ENCODE results near the gene SAMD8. TPM values are rescaled to one million over a fixed set of nuclear protein-coding genes. Genes with fewer than 3 reads are reported as not detected.

SAMD8 gene
- total and polyA plus RNA-seq, 2 of the 8 experiments (the other 6 are each of a cell fraction or from before 2014, with no cell fraction given): 11.7 to 20.9 TPM

DNA sequence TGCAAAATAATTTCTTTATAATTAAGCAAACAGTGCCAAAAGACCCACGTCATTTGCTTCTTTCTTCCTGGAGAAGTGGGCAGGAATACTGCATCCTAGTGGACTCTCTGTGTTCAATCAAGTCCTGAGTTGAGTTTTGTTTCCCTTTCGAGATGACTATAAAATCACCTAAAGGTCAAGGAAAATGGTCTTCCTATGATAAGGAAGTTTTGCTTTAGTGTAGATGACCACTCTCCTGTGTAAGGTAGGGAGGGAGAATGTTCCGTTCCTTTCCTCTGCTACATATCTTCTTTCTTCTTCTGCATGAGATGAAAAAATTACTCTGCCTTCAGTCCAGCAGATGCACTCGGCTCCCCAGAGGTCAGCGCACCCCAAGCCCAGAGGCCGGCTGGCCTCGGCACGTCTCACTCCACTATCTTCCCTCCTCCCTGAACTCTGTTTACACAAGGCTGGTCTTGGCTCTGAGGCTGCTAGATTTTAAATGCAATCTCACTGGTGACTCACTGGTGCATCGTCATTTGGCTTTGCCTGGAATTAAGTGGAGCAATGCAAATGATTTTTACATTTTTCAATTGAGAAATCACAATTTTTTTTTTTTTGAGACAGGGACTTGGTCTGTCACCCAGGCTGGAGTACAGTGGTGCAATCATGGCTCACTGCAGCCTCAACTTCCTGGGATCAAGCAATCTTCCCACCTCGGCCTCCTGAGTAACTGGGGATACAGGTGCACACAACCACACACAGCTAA is 80.5 kb downstream of the SAMD8 start:
- no peak overlapping the region for H2BK15ac ChIP-seq (ENCODE audit: low read length)
- no peak overlapping the region for H4K91ac ChIP-seq (replicated peaks; ENCODE audit: insufficient read length, low read length)
- H3K23me2 ChIP-seq (ENCODE audit: low read depth, low read length): no peaks in the 10 kb centered on the region
- no peak overlapping the region for H3K27ac ChIP-seq (ENCODE audit: low read depth, low read length)
- no peak overlapping the region for H3K14ac ChIP-seq (ENCODE audit: insufficient read length)
- DNase-seq (ENCODE audit: low read depth in 1 of 2, low spot score in 2 of 2) (no peak), FAIRE-seq (no peak)
- TF ChIP-seq FOSL1 (IDR thresholded peaks at IDR 0.05; ENCODE audit: insufficient read depth, low read depth, low read length) (no peak), PHF8 (conservative IDR thresholded peaks at IDR 0.05; ENCODE audit: low read depth, low read length) (no peak), ZNF274 (IDR thresholded peaks at IDR 0.05; ENCODE audit: borderline replicate concordance, extremely low read depth, low read length) (no peak)
- H3K4me2 ChIP-seq (ENCODE audit: insufficient read depth in 1 of 2, low read depth in 2 of 2, low read length in 2 of 2): no peak overlapping the region
- no peaks in the 10 kb centered on the region for H3K79me1 ChIP-seq (ENCODE audit: low read depth, low read length)
- H3K4me1 ChIP-seq (replicated peaks in 1 of 4; ENCODE audit: control insufficient read depth in 3 of 4, insufficient read depth in 4 of 4, low read length in 3 of 4): peaks cover 0 to 10% (median 7%) of the 10 kb centered on the region in 4 experiments; a peak in 4 of 7 replicates
- 86% methylated on average over 10 of the region's 10 CpGs; no CpG with 5 or more reads in 1 of the 2 experiments for WGBS, 2 experiments (ENCODE audit: extremely low coverage in 1 of 2, insufficient coverage in 1 of 2, insufficient read length in 1 of 2, insufficient replicate concordance in 2 of 2, low coverage in 1 of 2, low lambda C conversion rate in 2 of 2, missing lambda C conversion rate in 1 of 2)
- no peaks in the 10 kb centered on the region for H4K20me1 ChIP-seq (replicated peaks in 1 of 2; ENCODE audit: control insufficient read depth in 1 of 2, insufficient read depth in 2 of 2, low read length in 2 of 2)
- H3K27me3 ChIP-seq (replicated peaks in 1 of 4; ENCODE audit: control insufficient read depth in 3 of 4, extremely low read depth in 1 of 4, insufficient read depth in 3 of 4, low read length in 3 of 4): no peaks in the 10 kb centered on the region
- CTCF ChIA-PET (ENCODE audit: partially characterized antibody): interaction anchor here (2.3 to 10.5 kb wide), 3 partner anchors 16 to 40 kb away, joined by 7 to 209 read pairs (median 15); partner anchors contain the start of genes COMTD1 and VDAC2
- POLR2A ChIA-PET (ENCODE audit: partially characterized antibody): interaction anchor here (1.0 to 36.7 kb wide), 3 partner anchors 12 to 36 kb away, joined by 3 to 801 read pairs (median 34); partner anchors contain the start of genes COMTD1 and VDAC2
- H2AFZ ChIP-seq (ENCODE audit: low read length): no peak overlapping the region
- no peak overlapping the region for H4K5ac ChIP-seq (ENCODE audit: insufficient read length, low read depth, low read length)
- no peak overlapping the region for H2BK120ac ChIP-seq (replicated peaks; ENCODE audit: low read depth, low read length)
- no peak overlapping the region for H3K4me3 ChIP-seq (ENCODE audit: extremely low read depth in 1 of 4, insufficient read depth in 2 of 4, low read depth in 3 of 4, low read length in 4 of 4)
- no peak overlapping the region for H2AK5ac ChIP-seq (ENCODE audit: low read depth, low read length)
- no peaks in the 10 kb centered on the region for H3K79me2 ChIP-seq (ENCODE audit: control insufficient read depth in 1 of 2, insufficient read depth in 2 of 2, low read length in 2 of 2)
- H3K9me3 ChIP-seq (ENCODE audit: insufficient read depth in 2 of 2, low read depth in 1 of 2, low read length in 1 of 2): no peaks in the 10 kb centered on the region
- no peak overlapping the region for H4K8ac ChIP-seq (ENCODE audit: extremely low read depth, insufficient read depth, low read length)
- H3K23ac ChIP-seq (ENCODE audit: insufficient read length): no peak overlapping the region
- H2BK12ac ChIP-seq (ENCODE audit: low read depth, low read length): no peak overlapping the region
- H3K36me3 ChIP-seq (ENCODE audit: control insufficient read depth in 2 of 4, insufficient read depth in 4 of 4, low read length in 3 of 4): no peaks in the 10 kb centered on the region
- no peak overlapping the region for H3K18ac ChIP-seq (ENCODE audit: extremely low read depth, low read length)
- H2BK20ac ChIP-seq (ENCODE audit: low read length): no peak overlapping the region
- no peak overlapping the region for H3K56ac ChIP-seq (replicated peaks; ENCODE audit: insufficient read length, low read depth, low read length)
- H2BK5ac ChIP-seq (ENCODE audit: low read depth, low read length): no peak overlapping the region
- H3K4ac ChIP-seq (replicated peaks; ENCODE audit: insufficient read length, low read depth, low read length): no peak overlapping the region
- no peak overlapping the region for H3K9ac ChIP-seq (replicated peaks in 1 of 4; ENCODE audit: extremely low read depth in 1 of 4, low read depth in 3 of 4, low read length in 3 of 4)

Measured in H1 (cell line).